22Rv1 (cell line): ENCODE data around the gene C11orf91.

Experiments used
- CTCF ChIP-seq: fragments of 450-650 bp; IDR thresholded peaks from 2 replicates; pipeline ENCODE4 v1.5.1; 2017; ENCODE audit warnings: mild to moderate bottlenecking
- ZFX ChIP-seq: fragments of 450-650 bp; IDR thresholded peaks from 2 replicates; pipeline ENCODE4 v1.6.1; 2017; ENCODE audit warnings: antibody characterized with exemption, borderline replicate concordance

DNA sequence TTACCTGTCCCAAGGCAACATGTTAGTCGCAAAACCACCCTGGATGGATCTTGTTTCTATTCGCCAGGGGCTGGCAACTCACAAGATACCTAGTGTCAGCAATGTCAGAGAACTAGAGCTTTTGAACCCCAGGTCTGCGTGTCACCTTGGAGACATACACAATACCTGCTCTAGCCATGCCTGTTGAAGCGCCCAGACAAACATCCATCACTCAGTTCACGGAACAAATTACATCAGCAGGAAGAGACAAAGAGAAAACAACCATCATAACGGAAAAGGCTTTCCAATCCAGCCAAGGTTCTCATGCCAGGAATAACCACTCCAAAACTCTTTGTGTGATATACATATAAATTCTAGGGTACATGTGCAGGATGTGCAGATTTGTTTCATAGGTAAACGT lies 33.4 kb upstream of the C11orf91 start:
- no peak for TF ChIP-seq CTCF
- no peak for TF ChIP-seq ZFX
